UCSD-AML1 (cell line): ENCODE results near the gene PRMT5.
"Not testable (repeated sequence)": the region's sequence is repeated elsewhere in the genome, so short reads cannot be mapped to it uniquely, and the experiment has no call there.

Source experiments
- DNase-seq: peaks from one replicate; lab custom pipeline; 2025; ENCODE audit not compliant: unreplicated experiment; lab: John Stamatoyannopoulos, UW

The PRMT5 gene

DNA sequence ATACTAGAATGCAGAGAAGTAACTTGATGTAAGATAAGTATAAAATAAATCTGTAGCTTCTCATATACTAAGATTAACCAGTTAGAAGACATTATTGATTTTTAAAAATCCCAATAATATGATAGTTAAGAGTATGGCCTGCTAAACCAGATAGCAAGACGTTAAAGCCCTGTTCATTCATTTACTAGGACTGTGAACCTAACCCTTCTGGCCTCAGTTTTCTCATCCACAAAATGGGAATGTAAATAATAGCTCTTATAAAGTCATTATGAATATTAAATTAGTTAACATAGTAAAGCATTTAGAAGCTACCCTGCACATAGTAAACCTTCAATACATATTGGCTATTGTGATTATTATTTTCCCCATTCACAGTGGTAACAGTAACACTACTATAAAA lies 6.0 kb upstream of the PRMT5 start:
- no peak for DNase-seq

- no peak for DNase-seq
Observed at GRCh38 chr14:22932146-22932545, 3.0 kb upstream of the PRMT5 start.

GRCh38 chr14:22929961-22930364 lies 787 bp upstream of the PRMT5 start:
- no peak for DNase-seq

GRCh38 chr14:22928237-22929103 lies 706 bp downstream of the PRMT5 start:
- DNase-seq = no peak

GRCh38 chr14:22926316-22926715 lies 2.9 kb downstream of the PRMT5 start:
- no peak for DNase-seq

GRCh38 chr14:22925513-22925912 lies 3.7 kb downstream of the PRMT5 start:
- DNase-seq = no peak

DNA sequence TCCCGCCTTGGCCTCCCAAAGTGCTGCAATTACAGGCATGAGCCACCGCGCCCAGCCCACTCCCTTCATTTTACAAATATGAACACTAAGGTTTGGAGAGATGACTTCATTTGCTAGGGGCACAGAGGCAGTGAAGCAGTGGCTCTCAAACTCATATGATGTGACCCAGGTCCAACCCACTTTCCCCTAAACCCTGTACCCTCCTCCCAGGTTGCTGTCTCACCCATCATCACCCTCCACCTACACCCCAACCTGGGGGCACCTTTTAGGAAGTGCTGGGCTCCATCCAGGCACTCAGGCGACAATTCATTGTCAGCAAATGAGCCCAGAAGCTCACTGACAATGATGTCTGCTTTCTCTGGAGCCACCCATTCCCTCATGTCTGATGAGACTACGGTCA lies 5.4 kb downstream of the PRMT5 start:
- DNase-seq = no peak

GRCh38 chr14:22922294-22922693 lies 6.9 kb downstream of the PRMT5 start:
- no peak for DNase-seq

DNA sequence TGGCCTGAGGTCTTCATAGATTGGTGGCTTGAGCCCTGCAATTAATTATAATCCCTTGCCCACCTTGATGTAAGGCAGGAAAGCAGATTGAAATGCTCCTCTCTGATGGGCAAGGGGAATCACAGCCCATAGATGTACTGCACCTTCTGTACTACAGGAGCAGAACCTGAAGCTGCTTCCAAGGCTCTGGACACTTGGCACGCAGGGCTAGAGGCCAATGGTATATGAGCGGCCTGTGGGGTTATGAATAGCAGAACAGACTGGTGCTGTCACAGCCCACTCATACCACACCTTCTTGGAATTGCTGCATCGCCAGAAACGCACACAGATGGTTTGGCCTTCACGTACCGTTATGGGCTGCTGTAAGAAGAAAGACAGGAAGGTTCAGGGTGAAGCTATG lies 8.5 kb downstream of the PRMT5 start:
- no peak for DNase-seq

- DNase-seq = no peak
Observed at GRCh38 chr14:22919601-22919921, 9.6 kb downstream of the PRMT5 start.

DNA sequence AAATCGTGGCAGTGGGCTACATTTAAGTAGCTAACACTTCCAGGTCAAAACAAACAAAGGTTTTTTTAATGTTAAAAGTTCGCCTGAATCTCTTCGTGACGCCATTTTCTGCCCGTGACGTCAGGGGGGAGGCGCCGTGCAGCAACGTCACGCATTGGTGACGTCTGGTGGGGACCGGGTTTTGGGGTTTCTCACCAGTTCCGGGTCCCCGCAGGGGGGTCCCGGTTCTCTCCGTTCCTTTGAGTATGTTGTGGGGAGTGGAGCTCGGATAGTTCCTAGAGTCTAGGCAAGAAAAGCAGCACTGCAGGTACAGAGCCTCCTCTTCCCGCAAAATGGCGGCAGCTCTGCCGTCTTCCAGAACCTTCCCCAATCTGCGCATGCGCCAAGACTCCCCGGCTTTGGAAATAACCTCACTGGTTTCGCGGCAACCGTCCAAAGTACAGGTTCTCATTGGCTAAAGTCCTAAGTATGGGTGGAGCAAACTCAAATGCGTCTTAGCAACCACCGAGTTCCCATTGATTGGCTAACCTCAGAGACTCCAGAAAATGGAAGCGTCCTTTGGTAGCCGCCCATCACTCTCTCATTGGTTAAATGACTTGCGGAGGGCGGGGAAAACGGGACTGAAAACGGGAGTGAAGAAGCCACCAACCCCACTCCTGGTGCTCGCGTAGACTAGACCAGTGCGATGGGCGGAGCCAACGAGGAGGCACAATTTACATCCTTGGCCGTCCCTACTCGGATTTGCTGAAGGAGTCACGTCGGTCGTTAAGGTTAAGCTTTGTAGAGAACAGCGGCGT lies 10.2 kb downstream of the PRMT5 start, which contains the start of gene RBM23:
RBM23 (minus strand) TSS at position 346 of the 797 bp plus-strand sequence.
- DNase-seq = peak; percentile 99

DNA sequence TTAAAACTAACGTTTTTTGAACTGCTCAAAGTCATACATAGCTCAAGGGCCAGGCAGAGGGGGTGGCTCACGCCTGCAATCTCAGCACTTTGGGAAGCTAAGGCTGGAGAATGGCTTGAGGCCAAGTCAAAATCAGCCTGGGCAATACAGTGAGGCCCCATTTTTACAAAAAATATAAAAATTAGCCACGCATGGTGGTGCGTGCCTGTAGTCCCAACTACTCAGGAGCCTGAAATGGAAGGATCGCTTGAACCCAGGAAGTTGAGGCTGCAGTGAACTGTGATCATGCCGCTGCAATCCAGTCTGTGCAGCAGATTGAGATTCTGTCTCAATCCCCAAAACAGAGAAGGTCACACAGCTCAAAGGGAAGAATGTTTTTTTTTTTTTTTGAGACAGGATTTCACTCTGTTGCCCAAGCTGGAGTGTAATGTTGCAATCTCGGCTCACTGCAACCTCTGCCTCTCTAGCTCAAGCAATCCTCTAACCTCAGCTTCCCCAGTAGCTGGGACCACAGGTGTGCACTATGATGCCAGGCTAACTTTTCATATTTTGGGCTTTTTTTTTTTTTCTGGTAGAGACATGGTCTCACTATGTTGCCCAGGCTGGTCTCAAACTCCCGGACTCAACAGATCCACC lies 13.2 kb downstream of the PRMT5 start:
- DNase-seq = no peak

GRCh38 chr14:22914836-22915235 lies 14.3 kb downstream of the PRMT5 start:
- DNase-seq = not testable (repeated sequence)

DNA sequence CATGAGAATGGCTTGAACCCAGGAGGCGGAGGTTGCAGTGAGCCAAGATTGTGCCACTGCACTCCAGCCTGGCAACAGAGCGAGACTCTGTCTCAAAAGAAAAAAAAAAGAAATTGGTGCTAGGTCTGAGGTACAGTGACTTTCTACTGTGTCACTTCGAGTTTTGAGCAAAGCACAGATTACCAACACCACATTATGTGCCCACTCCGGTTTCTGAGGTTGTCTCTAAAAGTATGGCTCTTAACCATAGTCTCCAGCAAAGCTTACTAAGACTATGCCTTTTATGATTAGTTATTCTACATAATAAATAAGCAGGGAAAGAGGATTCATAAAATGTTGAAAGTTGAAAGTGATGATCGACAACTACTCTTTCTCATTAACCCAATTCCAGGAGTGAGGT lies 18.3 kb downstream of the PRMT5 start:
- DNase-seq = no peak

DNA sequence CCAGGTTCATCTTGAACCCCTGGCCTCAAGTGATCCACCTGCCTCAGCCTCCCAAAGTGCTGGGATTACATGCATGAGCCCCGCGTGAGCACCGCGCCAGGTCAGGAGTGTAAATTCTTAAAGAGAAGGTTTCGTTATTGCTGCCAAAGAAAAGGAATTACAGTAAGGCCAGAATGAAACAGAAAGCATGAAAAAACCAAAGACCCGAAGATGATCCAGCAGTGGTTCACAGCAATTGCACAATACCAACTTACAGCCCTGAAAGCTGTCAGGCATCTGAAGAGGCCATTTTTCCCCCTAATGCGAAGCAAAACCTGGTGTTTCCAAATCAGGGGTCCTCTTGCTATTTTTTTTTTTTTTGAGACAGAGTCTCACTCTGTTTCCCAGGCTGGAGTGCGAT lies 20.6 kb downstream of the PRMT5 start:
- DNase-seq = no peak

DNA sequence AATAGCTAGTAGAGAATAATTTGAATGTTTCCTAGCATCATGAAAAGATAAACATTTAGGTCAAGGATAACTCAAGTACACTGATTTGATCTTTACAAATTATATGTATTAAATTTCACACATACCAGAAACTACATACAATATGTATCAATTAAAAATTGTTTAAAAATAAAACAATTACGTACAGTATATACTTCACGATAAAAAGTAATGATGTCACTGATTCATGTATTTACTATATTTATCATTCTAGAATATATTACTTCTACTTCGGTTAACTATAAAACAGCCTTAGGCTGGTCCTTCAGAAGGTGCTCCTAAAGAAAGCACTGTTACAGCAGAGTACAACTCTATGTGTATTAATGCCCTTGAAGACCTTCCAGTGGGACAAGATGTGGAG lies 21.7 kb downstream of the PRMT5 start:
- no peak for DNase-seq

DNA sequence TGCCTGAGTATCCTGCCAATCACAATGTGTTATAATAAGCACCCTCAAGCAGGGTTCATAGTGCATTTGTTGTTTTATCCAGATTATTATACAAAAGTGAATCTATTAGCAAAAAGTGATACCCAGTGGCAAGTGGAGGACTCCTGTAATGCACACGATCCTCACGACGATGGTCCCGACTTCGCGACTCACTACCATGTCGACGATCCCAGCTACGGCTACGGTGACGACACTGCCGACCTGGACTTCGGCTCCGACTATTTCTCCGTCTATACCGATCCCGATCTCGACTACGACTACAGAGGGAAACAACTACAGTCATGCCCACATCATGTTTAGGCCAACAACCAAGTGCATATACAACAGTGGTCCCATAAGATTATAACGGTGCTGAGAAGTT lies 23.1 kb downstream of the PRMT5 start:
- no peak for DNase-seq

- no peak for DNase-seq
Observed at GRCh38 chr14:22905627-22906026, 23.5 kb downstream of the PRMT5 start.

GRCh38 chr14:22903742-22904087 lies 25.5 kb downstream of the PRMT5 start:
- DNase-seq = no peak

- no peak for DNase-seq
Observed at GRCh38 chr14:22901799-22902198, 27.4 kb downstream of the PRMT5 start.

DNA sequence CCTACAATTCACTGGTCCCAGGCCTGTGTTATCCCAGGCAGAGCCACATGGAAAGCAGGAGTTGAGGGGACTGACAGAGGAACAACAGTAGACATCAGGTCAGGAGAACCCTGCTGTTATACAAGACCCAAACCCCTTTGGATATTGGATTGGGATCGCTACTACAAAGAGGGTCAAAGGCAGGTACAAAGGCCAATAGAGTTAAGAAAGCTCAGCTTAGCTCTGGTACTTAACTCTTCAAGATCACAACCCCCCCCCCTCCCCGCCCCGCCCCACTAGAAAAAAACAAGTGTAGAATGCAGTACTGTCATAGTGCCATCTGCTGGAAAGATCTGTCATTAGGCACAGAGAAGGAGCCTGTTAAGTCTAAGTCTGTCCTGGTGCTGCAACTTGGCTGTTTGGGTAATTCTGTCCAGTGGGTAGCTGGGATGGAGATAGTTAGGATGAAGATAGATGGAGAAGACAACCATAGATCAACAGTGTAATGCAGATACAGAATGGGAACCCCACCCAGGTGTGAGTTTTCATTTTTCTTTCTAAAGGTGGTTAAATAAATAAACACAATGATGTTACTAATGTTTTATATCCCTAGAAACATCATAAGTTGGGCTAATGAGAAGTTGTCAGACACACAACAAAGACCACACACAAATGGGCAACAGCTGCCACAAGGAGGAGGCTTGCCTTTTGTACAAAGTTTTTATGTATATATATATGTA lies 28.9 kb downstream of the PRMT5 start:
- peak; percentile 50 for DNase-seq
